Sigmoid colon (tissue), 7 donors: Measurements from ENCODE around the gene TMEM40. TPM values are rescaled to one million over a fixed set of nuclear protein-coding genes. Genes with fewer than 3 reads are reported as not detected.

Experiments
- DNase-seq: peaks from one replicate; pipeline ENCODE4 v3.0.0-alpha.2; 2019
- H3K27ac ChIP-seq, 4 donors: fragments of 200-600 bp; sonication (generic); one replicate each; pipeline ENCODE4 v1.5.1; 2016 to 2019; ENCODE audit warnings: mild to moderate bottlenecking in 1 of 4
- H3K27me3 ChIP-seq, 3 donors: fragments of 200-600 bp; sonication (generic); one replicate each; pipeline ENCODE4 v1.5.1; 2019; ENCODE audit warnings: mild to moderate bottlenecking in 1 of 3
- H3K36me3 ChIP-seq, 4 donors: fragments of 200-600 bp; sonication (generic); one replicate each; pipeline ENCODE4 v1.5.1; 2016 to 2019
- H3K4me1 ChIP-seq, 4 donors: fragments of 200-600 bp; sonication (generic); one replicate each; pipeline ENCODE4 v1.5.1; 2017 to 2019
- H3K4me3 ChIP-seq, 4 donors: fragments of 200-600 bp; sonication (generic); one replicate each; pipeline ENCODE4 v1.5.1; 2017 to 2019; ENCODE audit warnings: mild to moderate bottlenecking in 2 of 4, moderate library complexity in 1 of 4
- H3K9me3 ChIP-seq, 4 donors: fragments of 200-600 bp in 3 of 4; sonication (generic) in 3 of 4; one replicate each; pipeline versions ENCODE4 v1.5.1 to v1.6.1; 2013 to 2019
- EP300 ChIP-seq, 4 donors: sonication (generic); formaldehyde crosslinking; IDR thresholded peaks; one replicate each; pipeline ENCODE4 v1.6.1; 2017; ENCODE audit warnings: antibody characterized with exemption in 4 of 4
- POLR2A ChIP-seq, 2 donors: fragments of 450-650 bp; IDR thresholded peaks; one replicate each; pipeline ENCODE4 v1.6.1; 2016; ENCODE audit warnings: antibody characterized with exemption in 2 of 2, mild to moderate bottlenecking in 2 of 2, moderate library complexity in 2 of 2
- POLR2AphosphoS5 ChIP-seq, 4 donors: sonication (generic); formaldehyde crosslinking; IDR thresholded peaks; one replicate each; pipeline ENCODE4 v1.6.1; 2017; ENCODE audit warnings: antibody characterized with exemption in 4 of 4
- WGBS, 2 donors: extraction: QIAGEN DNeasy Blood & Tissue Kit; methylation state at CpG; one replicate each; pipeline ENCODE4 v1.1.7; 2013; 5-methylcytosine and 5-hydroxymethylcytosine counted together
- intact Hi-C: fragments of 100-400 bp; cut with DNase I; formaldehyde crosslinking; loops from one replicate; pipeline ENCODE4 v1.15.1; 2023
- polyA plus RNA-seq, 3 donors: library from polyadenylated mRNA; stranded (reverse); fragments of 200-250 nt; gene quantifications; one replicate each; pipeline ENCODE4 v1.2.3, GENCODE V29; 2013
- total RNA-seq, 4 donors: library from RNA; depleted of rRNA; stranded (reverse); fragments of >200 nt; gene quantifications; one replicate each; pipeline ENCODE4 v1.1.0, GENCODE V29; 2016
- TF ChIP-seq, protein P1 (sequence below), 4 experiments: fragments of 450-650 bp in 3 of 4; fragments of 200-600 bp in 1 of 4; IDR thresholded peaks; one replicate each; pipeline ENCODE4 v1.5.1; 2016 to 2019; ENCODE audit warnings: antibody characterized with exemption in 4 of 4, mild to moderate bottlenecking in 3 of 4, moderate library complexity in 2 of 4
- donor health status: healthy with polysubstance abuse.
- donor health status: Bipolar disorder and iron deficiency.
- donor health status: healthy.

Gene TMEM40
- total and polyA plus RNA-seq, 7 donors: 0.10 to 0.60 TPM; not detected in 5

DNA sequence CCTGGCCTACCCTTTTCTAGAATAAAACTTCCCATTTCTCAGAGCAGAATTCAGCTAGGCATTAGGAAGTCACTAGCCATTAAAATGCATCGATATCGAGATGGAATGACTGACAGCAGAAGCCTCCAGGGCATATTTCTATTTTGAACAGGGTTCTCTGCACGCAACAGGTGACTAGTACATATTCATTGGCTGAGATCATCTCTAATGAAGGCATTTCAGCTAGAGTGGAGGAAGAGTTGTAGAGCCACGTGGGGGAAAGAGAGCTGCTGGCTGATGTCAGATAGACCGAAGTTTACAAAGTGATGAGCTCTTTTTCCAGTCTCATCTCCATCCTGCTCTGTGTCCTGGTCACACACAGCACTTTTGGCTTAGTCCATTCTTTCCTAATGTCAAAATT, 7.5 kb downstream of the TMEM40 start:
- Histone ChIP-seq H3K27me3 (no peaks in the 10 kb centered on the region), H3K4me1 (peaks cover 0 to 17% (median 11%) of the 10 kb centered on the region in 4 donors), H3K9me3 (no peaks in the 10 kb centered on the region), H3K4me3 (no peak overlapping the region), H3K36me3 (no peaks in the 10 kb centered on the region), H3K27ac (peak overlapping the region in 1 of 4 donors; percentile 73)
- 90 to 92% methylated on average over 5 of the region's 5 CpGs for WGBS, 2 donors
- intact Hi-C loops: no loop called here
- TF ChIP-seq EP300 (IDR thresholded peaks at IDR 0.05): no peak
- TF ChIP-seq POLR2A (IDR thresholded peaks at IDR 0.05): no peak
- TF ChIP-seq, protein P1, sequence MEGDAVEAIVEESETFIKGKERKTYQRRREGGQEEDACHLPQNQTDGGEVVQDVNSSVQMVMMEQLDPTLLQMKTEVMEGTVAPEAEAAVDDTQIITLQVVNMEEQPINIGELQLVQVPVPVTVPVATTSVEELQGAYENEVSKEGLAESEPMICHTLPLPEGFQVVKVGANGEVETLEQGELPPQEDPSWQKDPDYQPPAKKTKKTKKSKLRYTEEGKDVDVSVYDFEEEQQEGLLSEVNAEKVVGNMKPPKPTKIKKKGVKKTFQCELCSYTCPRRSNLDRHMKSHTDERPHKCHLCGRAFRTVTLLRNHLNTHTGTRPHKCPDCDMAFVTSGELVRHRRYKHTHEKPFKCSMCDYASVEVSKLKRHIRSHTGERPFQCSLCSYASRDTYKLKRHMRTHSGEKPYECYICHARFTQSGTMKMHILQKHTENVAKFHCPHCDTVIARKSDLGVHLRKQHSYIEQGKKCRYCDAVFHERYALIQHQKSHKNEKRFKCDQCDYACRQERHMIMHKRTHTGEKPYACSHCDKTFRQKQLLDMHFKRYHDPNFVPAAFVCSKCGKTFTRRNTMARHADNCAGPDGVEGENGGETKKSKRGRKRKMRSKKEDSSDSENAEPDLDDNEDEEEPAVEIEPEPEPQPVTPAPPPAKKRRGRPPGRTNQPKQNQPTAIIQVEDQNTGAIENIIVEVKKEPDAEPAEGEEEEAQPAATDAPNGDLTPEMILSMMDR (IDR thresholded peaks at IDR 0.05): no peak
- no peak for TF ChIP-seq POLR2AphosphoS5 (IDR thresholded peaks at IDR 0.05)
- no peak for DNase-seq

DNA sequence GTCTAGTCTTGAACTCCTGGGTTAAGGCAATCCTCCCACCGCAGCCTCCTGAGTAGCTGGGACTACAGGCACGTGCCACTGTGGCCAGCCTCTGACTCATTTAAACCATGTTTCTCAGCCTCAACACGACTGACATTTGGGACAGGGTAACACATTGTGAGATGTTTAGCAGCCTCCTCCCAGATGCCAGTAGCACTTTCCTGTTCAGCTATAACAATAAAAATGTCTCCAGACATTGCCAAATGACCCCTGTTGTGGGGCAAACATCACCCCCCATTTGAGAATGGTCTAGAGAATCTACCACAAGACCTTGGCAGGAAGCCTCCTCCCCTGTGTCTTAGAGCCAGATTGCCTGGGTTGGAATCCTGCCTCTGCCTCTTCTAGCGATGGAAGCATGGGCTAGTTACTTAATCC, 8.4 kb downstream of the TMEM40 start:
- TF ChIP-seq EP300 (IDR thresholded peaks at IDR 0.05): peak in 1 of 4 donors; percentile 18
- TF ChIP-seq, protein P1 (IDR thresholded peaks at IDR 0.05): no peak
- TF ChIP-seq POLR2A (IDR thresholded peaks at IDR 0.05): no peak
- TF ChIP-seq POLR2AphosphoS5 (IDR thresholded peaks at IDR 0.05): peak; percentile 38 to 59 (median 51)
- Histone ChIP-seq H3K36me3 (no peaks in the 10 kb centered on the region), H3K27ac (peak overlapping the region; percentile 3 to 73 (median 50)), H3K4me3 (no peak overlapping the region), H3K27me3 (no peaks in the 10 kb centered on the region), H3K4me1 (peaks cover 0 to 17% (median 11%) of the 10 kb centered on the region in 4 donors), H3K9me3 (no peaks in the 10 kb centered on the region)
- WGBS, 2 donors: 66 to 76% methylated on average over 4 of the region's 4 CpGs
- intact Hi-C loops: no loop called here
- peak; percentile 73 for DNase-seq

DNA sequence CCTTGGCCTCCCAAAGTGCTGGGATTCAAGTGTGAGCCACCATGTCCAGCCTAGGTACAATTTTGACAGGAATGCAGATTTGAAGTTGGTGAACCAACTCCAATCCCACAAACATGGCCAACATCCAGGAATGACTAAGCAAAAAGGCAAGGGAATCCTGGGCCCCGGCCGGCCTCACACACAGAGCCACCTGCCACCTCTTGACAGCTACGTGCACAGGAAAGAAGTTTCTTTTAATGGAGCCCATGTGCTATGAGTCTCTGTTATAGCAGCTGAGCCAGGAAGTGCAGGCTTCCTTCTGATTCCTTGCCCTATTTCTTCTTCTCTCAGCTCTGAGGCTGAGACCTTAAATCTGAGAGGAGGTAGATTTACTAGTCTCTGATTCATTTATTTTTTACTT, 8.8 kb downstream of the TMEM40 start:
- 11 to 17% methylated on average over 3 of the region's 3 CpGs for WGBS, 2 donors
- Histone ChIP-seq H3K4me1 (peaks cover 0 to 17% (median 11%) of the 10 kb centered on the region in 4 donors), H3K4me3 (no peak overlapping the region), H3K9me3 (no peaks in the 10 kb centered on the region), H3K27me3 (no peaks in the 10 kb centered on the region), H3K36me3 (no peaks in the 10 kb centered on the region), H3K27ac (peak overlapping the region; percentile 18 to 73 (median 50))
- no peak for TF ChIP-seq EP300 (IDR thresholded peaks at IDR 0.05)
- TF ChIP-seq, protein P1 (IDR thresholded peaks at IDR 0.05): no peak
- no peak for TF ChIP-seq POLR2A (IDR thresholded peaks at IDR 0.05)
- TF ChIP-seq POLR2AphosphoS5 (IDR thresholded peaks at IDR 0.05): no peak
- intact Hi-C loops: no loop called here
- DNase-seq: no peak

DNA sequence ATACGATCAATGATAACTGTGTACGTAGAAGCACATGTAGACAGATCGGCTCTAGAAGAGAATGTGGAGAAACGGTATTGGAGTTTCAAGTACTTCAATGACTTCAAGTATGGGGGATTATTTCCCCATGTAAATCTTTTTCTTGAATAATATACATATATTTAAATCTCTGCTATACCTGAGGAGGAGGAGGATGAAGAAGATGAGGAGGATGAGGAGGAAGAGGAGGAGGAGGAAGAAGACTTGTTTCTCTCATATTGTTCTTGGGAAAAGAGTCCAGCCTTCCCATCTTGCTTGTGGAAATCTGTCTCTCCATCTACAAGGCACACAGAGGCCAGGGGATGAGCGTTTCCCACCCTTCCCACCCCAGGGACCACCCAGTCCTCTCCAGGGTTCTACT, 10.6 kb downstream of the TMEM40 start:
- intact Hi-C loops: no loop called here
- no peaks in the 10 kb centered on the region for H3K9me3 ChIP-seq
- no peak for DNase-seq
- H3K36me3 ChIP-seq: no peaks in the 10 kb centered on the region
- H3K4me1 ChIP-seq: peaks cover 0 to 17% (median 11%) of the 10 kb centered on the region in 4 donors
- TF ChIP-seq POLR2AphosphoS5 (IDR thresholded peaks at IDR 0.05) (no peak), POLR2A (IDR thresholded peaks at IDR 0.05) (no peak), EP300 (IDR thresholded peaks at IDR 0.05) (no peak)
- TF ChIP-seq, protein P1 (IDR thresholded peaks at IDR 0.05): no peak
- H3K4me3 ChIP-seq: no peak overlapping the region
- no peaks in the 10 kb centered on the region for H3K27me3 ChIP-seq
- WGBS, 2 donors: 89 to 91% methylated on average over 5 of the region's 5 CpGs
- H3K27ac ChIP-seq: no peak overlapping the region

DNA sequence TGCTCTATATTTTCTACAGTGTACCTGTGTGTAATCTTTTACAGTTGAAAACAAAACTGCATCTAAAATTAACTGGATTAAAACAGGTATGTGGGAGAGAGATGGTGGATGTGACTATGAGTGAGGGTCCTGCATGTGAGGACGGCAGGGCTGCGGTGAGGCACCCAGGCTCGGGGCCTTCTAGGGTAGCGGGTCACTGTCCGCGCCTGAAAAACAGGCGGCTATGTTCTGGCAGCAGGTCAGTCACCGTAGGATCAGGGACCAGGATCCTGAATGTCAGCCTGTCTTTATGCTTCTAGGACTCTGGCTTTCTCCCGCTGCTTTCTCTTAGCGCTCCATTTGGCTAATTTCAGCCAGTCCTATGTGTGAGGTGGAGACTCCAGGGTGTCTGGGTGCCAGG, 12.6 kb downstream of the TMEM40 start:
- H3K36me3 ChIP-seq: no peaks in the 10 kb centered on the region
- TF ChIP-seq, protein P1 (IDR thresholded peaks at IDR 0.05): no peak
- TF ChIP-seq POLR2AphosphoS5 (IDR thresholded peaks at IDR 0.05): no peak
- no peak for TF ChIP-seq EP300 (IDR thresholded peaks at IDR 0.05)
- no peak for TF ChIP-seq POLR2A (IDR thresholded peaks at IDR 0.05)
- peaks cover 0 to 17% (median 11%) of the 10 kb centered on the region in 4 donors for H3K4me1 ChIP-seq
- H3K4me3 ChIP-seq: no peak overlapping the region
- 84 to 89% methylated on average over 10 of the region's 10 CpGs for WGBS, 2 donors
- no peaks in the 10 kb centered on the region for H3K9me3 ChIP-seq
- H3K27me3 ChIP-seq: no peaks in the 10 kb centered on the region
- no peak overlapping the region for H3K27ac ChIP-seq
- intact Hi-C loops: no loop called here
- no peak for DNase-seq
